Uterus (tissue), 2 donors: ENCODE data around the gene RPAP3.

Experiments
- POLR2A ChIP-seq, 2 donors: fragments of 450-650 bp; IDR thresholded peaks; one replicate each; pipeline ENCODE4 v1.6.1; 2016; ENCODE audit warnings: antibody characterized with exemption in 2 of 2, mild to moderate bottlenecking in 1 of 2, moderate library complexity in 1 of 2
- TF ChIP-seq, protein P1 (sequence below), 4 experiments: fragments of 200-600 bp in 2 of 4; fragments of 450-650 bp in 2 of 4; sonication (generic) in 2 of 4; IDR thresholded peaks; one replicate each; pipeline ENCODE4 v1.5.1; 2016 to 2019; ENCODE audit warnings: antibody characterized with exemption in 4 of 4, mild to moderate bottlenecking in 2 of 4, moderate library complexity in 1 of 4

DNA sequence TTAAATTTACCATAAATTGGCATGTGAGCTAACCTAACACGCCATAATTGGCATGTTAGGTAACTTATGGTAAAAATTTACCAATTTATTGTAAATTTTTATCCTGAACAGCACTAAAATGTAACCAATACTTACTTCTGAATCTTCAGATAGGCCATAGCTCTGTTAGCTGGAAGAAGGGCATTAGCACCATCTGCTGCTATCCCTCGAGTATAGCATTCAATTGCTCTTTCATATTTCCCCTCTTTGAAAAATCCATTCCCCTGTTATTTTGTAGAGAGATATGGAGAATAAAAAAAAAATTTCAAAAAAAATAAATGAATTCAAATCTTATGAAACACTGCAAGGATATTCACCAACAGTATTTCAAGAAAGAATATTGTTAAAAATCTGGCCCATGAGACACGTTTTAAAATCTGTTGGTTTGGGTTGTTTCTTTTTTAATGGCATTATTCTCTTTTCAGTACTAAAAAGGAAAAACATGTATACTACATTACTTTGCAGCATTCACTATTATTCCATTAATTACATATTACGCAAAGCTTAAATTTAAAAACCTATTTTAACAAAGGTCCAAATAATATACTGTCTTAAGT is 19.1 kb downstream of the RPAP3 start:
- TF ChIP-seq, protein P1, sequence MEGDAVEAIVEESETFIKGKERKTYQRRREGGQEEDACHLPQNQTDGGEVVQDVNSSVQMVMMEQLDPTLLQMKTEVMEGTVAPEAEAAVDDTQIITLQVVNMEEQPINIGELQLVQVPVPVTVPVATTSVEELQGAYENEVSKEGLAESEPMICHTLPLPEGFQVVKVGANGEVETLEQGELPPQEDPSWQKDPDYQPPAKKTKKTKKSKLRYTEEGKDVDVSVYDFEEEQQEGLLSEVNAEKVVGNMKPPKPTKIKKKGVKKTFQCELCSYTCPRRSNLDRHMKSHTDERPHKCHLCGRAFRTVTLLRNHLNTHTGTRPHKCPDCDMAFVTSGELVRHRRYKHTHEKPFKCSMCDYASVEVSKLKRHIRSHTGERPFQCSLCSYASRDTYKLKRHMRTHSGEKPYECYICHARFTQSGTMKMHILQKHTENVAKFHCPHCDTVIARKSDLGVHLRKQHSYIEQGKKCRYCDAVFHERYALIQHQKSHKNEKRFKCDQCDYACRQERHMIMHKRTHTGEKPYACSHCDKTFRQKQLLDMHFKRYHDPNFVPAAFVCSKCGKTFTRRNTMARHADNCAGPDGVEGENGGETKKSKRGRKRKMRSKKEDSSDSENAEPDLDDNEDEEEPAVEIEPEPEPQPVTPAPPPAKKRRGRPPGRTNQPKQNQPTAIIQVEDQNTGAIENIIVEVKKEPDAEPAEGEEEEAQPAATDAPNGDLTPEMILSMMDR (IDR thresholded peaks at IDR 0.05): peak; percentile 52 to 61 (median 54)
- no peak for TF ChIP-seq POLR2A (IDR thresholded peaks at IDR 0.05)
